GM19238 (cell line): ENCODE data around the gene AREL1.
"Not testable (repeated sequence)": the region's sequence is repeated elsewhere in the genome, so short reads cannot be mapped to it uniquely, and the experiment has no call there.

Source experiments
- DNase-seq: peaks from one replicate; pipeline ENCODE4 v3.0.0; 2011; ENCODE audit warnings: low spot score; ENCODE audit not compliant: insufficient read length

AREL1 gene

DNA sequence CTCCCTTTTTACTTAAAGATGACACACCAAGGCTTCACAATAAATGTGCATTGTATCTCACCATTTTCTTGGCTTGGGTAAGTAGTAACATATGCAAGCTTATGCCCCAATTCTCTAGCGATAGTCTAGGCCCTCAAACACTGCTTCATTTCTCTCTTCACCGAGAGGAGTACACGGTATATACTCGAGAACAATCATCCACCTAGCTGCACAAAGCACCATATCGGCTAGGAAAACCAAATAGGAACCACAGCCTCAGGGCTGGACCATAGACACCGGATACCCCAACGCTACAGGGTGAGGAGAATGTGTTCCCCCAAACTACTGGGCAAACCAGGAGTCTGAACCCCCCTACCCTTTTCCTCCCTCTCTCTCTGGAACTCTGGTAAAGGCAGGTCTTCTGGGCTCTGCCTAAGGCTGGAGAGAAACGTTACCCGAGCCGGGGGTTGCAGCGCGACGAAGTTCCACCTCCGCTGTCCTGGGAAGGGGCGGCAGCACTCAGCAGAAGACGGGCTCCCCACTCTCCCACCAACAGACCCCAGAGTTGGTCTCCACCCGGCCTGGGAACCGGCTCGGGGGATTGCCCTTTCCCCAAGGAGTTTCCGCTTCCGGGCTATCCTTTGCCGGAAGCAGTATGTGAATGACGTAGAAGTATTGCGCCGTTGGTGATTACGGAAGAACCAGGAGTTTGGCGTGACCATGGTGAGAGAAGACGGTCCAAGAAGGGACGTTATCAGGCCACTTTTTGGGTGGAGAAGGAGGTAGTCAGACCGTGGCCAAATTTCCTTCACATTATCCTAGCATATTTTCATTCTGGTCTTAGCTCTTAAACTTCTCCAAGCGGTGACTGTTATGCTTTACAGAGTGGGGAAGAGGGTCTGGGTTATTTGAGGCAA, at the start of gene AREL1, which contains the start of gene FCF1:
TSS of gene AREL1 (minus strand) at position 582 of the 896 bp plus-strand sequence. CDS start 27,465 bp downstream, outside the sequence.
TSS of gene FCF1 (plus strand) at position 646 of the 896 bp plus-strand sequence. CDS start at position 700, 54 bp downstream.
- DNase-seq = peak; percentile 87

DNA sequence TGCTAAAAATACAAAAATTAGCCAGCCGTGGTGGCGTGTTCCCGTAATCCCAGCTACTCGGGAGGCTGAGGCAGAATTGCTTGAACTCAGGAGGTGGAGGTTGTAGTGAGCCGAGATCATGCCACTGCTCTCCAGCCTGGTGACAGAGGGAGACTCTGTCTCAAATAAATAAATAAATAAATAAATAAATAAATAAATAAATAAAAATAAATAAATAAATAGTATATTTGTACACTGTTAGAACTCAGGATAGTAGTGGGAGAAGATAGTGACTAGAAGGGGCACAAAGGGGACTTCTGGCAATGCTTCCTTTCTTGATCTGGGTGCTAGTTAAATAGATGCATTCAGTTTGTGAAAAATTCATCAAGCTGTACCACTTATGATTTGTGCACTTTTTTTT, 45.6 kb upstream of the AREL1 start:
- DNase-seq = not testable (repeated sequence)

DNA sequence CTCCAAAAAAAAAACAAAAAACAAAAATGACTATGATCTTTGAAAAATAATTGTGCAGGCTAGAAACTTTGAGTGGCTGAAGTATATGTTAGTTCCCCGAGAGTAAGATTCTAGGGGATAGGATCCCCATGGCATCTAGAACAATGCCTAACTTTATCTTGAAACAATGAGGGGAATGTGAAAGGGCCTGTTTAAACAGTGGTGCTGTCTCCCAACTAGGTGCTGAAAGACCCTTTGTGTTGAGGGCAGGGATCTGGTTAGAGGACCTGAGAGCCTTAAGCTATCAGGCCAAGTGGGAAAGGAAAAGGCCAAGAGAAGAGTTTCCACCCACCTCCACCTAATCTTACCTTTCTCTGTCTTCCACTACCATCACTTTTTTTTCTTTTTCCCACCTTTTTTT, 43.4 kb upstream of the AREL1 start:
- no peak for DNase-seq

DNA sequence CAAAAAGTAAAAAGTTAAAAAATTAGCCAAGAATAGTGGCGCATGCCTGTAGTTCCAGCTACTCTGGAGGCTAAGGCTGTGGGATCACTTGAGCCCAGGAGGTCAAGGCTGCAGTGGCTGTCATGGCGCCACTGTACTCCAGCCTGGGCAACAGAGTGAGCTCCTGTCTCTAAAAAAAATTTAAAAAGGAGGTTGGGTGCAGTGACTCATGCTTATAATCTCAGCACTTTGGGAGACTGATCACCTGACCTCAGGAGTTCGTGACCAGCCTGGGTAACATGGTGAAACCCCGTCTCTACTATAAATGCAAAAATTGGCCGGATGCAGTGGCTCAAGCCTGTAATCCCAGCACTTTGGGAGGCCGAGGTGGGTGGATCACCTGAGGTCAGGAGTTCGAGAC, 42.0 kb upstream of the AREL1 start:
- no peak for DNase-seq

- no peak for DNase-seq
Observed at GRCh38 chr14:74754157-74754556, 41.3 kb upstream of the AREL1 start.

GRCh38 chr14:74747237-74747636, 34.4 kb upstream of the AREL1 start:
- no peak for DNase-seq

GRCh38 chr14:74739293-74740030, 26.6 kb upstream of the AREL1 start:
- no peak for DNase-seq

DNA sequence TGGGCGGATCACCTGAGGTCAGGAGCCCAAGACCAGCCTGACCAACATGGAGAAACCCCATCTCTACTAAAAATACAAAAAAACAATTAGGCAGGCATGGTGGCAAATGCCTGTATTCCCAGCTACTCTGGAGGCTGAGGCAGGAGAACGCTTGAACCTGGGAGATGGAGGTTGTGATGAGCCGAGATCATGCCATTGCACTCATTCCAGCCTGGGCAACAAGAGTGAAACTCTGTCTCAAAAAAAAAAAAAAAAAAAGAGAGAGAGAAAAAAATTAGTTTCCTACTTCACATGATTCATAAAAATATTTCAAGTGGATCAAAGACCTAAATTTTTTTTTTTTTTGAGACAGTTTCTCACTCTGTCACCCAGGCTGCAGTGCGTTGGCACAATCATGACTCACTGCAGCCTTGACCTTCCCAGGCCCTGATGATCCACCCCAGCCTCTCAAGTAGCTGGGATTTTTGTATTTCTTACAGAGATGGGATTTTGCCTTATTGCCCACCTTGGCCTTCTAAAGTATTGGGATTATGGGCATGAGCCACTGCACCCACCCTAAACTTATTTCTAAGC, 25.0 kb upstream of the AREL1 start:
- no peak for DNase-seq

GRCh38 chr14:74735125-74735524, 22.2 kb upstream of the AREL1 start:
- DNase-seq = no peak

GRCh38 chr14:74733221-74733620, 20.3 kb upstream of the AREL1 start:
- DNase-seq = no peak

DNA sequence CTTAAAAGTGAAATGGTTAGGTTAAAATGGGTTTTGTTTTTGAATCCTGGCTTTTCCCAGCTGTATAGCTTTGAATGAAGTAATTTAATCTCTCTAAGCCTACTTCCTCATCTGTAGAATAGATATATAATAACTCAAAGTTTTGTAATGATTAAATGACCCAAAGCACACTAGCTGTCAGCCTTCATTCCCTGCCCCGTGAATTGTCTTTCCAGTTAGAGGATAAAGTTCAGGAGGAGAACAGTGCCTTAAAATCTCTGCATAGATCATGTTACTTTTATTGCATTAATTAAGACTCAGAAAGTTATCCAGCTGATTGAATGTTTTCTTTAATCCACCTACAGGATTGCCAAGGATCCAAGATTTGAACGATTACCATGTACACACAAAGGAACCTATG, 19.5 kb upstream of the AREL1 start:
- no peak for DNase-seq

DNA sequence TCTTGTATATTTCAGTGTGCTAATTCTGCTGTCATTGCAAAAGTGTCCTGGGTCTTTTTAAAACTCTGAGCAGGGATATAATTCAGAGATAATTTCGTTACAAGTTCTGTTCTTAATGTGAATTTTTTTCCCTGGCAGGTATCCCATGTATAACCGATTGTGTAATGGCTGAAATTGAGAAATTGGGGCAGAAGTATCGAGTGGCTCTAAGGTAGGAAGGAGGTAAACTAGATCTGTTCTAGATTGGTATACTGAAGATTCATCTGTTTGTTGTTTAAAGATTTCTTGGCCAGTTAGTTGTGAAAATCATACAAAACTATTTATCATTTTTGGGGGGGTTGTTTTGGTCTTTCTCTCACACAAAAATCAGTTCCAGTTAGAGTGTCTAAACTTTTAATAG, 10.3 kb upstream of the AREL1 start:
- no peak for DNase-seq

DNA sequence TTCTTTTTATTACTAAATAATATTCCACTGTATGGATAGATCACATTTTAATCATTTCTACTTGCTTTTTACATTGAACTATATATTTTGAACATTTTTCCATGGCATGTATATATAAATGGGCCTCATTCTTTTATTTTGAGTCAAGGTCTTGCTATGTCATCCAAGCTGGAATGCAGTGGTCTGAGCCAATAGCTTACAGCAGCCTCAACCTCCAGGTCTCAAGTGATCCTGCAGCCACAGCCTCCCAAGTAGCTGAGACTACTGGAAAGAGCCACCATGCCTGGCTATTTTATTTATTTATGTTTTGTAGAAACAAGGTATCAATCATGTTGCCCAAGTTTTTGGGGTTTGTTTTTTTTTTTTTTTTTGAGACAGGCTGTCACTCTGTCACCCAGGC, 7.6 kb upstream of the AREL1 start:
- DNase-seq = no peak

- no peak for DNase-seq
Observed at GRCh38 chr14:74713395-74713735, 485 bp upstream of the AREL1 start.

DNA sequence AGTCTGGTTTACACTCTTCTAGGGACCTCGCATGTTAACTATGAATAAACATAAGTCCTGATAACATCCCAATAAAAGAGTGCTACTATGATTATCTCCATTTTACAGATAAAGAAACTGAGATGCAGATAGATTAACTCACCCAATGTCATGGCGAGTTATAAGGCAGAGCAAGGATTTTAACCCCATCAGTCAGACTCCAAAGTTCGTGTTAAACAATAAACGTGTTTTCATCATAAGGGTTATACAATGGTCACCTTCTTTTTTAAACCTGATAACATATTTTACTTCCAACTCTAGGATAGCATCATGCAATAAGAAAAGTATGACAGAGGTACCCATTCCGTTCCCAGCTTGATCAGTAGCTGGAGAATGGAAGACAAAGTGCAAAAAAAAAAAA, 1.2 kb downstream of the AREL1 start:
- DNase-seq = no peak

- DNase-seq = no peak
Observed at GRCh38 chr14:74710480-74710879, 2.4 kb downstream of the AREL1 start.

DNA sequence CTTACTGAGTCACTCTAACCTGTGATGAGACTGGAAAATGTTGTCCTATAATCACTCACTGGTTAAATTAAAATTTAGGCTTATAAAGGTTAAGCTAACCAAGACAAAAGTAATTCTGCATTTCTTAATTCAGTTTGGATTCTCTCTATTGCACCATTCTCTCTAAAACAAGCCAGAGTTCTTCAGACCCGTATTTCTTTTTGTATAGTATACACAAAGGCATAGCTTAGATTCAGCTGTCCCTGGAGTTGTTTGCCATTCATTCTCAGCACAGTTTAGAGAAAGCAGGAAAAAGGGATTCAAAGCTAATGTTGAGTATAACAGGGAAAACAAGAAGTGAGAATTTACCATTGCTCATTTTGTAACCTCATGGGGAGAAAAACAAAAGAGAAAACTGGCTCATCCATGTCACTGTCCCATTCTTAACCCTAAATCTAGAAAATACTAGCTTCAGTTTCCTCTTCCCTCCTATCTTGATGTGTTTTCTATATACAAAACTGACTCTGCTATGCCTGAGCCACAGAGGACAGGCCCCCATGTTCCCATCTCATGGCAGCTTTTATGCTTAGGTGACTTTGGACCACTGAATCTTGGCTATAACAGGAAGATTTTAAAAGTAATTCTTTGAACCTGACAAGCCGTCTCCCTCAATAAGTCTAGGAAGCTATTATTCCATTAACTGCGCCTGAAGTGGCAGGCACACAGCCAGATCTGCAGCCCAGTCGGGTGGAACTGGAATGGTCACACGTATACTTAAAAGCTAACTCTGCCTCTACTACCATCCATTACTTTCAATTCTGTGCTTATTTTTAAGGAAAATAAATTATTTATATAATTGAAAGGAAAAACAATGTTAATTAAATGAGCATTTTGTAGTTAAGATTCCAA, 7.0 kb downstream of the AREL1 start:
- DNase-seq = no peak

DNA sequence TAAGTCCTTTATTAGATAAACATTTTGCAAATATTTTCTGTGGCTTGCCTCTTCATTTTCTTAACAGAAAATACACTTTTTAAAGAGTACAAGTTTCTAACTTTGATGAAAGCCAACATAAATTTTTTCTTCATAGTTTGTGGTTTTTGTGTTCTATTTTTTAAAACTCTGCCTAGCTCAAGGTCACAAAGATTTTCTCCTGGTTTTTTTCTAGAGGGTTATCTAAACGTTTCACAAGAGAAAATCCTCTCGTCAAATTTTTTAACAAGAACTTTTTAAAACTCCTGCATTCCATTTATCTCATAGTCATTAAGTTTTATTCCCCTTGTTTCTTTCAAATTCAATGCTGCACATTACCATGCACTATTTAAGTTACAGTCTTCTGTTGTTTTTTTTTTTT, 8.2 kb downstream of the AREL1 start:
- DNase-seq = no peak

GRCh38 chr14:74703043-74703442, 9.8 kb downstream of the AREL1 start:
- no peak for DNase-seq

GRCh38 chr14:74702293-74702692, 10.6 kb downstream of the AREL1 start:
- no peak for DNase-seq

- DNase-seq = no peak
Observed at GRCh38 chr14:74698465-74698864, 14.4 kb downstream of the AREL1 start.
